Activated T-helper 1 cell treated with anti-CD3 and anti-CD28 coated beads, Interleukin-2, amount 50 U/mL, for 16 hours (primary cell): Measurements from ENCODE around the gene FAR2.

Experiments used
- DNase-seq, 2 donors: peaks; one replicate each; pipeline ENCODE4 v3.0.0-alpha.2; 2020; ENCODE audit warnings: low read depth in 1 of 2, low spot score in 1 of 2

Gene FAR2

GRCh38 chr12:29201296-29201695 is 52.2 kb downstream of the FAR2 start:
- no peak for DNase-seq

DNA sequence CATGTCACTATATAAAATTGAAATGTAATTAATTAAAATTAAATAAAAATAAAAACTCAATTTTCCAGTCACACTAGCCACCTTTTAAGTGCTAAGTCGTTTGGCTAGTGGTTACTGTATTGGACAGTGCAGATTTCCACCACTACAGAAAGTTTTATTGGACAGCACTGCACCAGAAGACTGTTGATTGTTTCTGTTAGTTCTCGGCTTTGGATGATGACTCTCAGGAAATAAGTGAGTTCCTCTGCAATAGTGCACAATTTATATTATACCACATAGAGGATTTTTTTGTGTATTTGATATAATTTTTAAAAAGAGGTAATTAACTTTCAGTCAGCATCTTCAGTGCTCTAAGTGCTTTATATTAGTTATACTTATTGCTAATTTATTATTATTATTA is 52.7 kb downstream of the FAR2 start:
- no peak for DNase-seq

DNA sequence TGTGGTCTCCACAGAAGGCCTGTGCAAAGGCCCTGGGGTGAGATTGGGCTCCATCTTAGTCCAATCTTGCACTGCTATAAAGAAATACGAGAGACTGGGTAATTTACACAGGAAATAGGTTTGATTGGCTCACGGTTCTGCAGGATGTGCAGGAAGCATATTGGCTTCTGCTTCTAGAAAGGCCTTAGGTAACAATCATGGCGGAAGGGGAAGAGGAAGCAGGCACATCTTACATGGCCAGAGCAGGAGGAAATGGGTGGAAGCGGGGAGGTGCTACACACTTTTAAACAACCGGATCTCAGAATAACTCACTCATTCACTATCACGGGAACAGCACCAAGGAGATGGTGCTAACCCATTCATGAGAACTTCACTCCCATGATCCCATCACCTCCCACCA is 55.4 kb downstream of the FAR2 start:
- DNase-seq, result no peak

GRCh38 chr12:29207120-29207519 is 58.0 kb downstream of the FAR2 start:
- no peak for DNase-seq

DNA sequence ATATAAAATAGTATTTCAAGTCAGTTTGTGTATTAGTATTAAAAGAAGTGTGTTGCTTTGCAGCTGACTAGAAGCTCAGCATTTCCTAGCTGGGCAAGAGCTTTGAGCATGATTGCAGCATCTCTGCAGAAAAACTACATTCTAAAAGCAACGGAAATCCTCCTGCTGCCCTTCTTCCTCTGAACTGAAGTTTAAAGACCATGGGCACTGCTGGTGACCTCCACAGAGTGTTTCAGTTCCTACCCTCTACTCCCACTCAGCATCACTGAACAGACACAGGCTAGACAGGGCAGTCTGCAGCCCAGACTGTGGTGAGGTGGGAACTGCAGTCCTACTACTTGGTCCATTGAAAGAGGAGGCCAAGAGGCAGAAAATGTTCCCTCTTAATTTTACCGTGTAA is 59.0 kb downstream of the FAR2 start:
- DNase-seq, result no peak

- DNase-seq, result no peak
Measured at GRCh38 chr12:29208936-29209701, 60.0 kb downstream of the FAR2 start.

GRCh38 chr12:29211696-29212095 is 62.6 kb downstream of the FAR2 start:
- no peak for DNase-seq

DNA sequence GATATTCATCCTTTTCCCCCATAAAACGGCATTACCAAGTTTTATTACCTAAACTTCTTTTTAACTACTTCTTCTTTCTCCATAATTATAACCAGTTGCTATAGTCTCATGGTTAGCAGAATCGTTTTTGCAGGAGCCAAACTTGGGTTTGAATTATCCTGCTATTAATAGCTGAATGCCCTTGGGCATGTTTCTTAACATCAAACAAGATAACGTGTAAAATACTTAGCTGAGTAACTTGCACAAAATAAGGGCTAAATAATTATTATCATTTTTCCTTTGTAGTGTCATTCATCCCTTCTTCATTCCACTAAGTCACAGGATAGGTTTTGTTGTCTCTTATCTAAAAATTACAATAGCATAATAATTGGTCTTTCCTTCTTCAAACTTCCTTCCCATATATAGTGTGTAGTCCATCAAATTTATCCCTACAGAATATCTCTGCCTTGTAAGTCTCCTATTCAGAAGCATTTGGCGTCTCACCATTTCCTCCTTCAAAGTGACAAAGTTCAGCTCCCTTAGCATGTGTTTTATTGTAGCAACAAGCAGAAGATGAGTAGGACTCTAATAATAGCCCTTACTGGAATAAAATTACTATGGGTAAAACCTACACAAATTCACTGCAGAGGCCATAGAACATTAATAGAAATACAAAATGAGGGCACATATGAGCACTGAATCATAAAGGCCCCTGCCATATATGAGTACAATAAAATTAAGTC is 63.8 kb downstream of the FAR2 start:
- no peak for DNase-seq

DNA sequence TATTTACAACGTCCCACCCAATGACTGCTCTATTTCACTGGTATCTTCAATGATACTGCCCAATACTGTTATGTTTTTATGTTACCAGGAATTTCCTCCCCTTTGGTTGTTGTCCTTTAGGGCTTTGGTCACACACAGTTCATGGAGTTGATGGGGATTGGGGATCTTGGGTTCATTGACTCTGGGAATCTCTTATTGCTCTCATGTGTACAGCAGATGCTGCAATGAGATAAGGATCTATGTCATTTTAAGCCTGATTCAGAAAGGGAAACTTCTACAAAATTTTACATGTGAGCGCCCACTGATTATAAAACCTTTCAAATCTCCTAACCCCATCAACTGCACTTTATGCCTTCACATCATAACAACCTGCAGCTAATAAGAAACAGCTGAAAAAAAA is 67.2 kb downstream of the FAR2 start:
- DNase-seq, result no peak

DNA sequence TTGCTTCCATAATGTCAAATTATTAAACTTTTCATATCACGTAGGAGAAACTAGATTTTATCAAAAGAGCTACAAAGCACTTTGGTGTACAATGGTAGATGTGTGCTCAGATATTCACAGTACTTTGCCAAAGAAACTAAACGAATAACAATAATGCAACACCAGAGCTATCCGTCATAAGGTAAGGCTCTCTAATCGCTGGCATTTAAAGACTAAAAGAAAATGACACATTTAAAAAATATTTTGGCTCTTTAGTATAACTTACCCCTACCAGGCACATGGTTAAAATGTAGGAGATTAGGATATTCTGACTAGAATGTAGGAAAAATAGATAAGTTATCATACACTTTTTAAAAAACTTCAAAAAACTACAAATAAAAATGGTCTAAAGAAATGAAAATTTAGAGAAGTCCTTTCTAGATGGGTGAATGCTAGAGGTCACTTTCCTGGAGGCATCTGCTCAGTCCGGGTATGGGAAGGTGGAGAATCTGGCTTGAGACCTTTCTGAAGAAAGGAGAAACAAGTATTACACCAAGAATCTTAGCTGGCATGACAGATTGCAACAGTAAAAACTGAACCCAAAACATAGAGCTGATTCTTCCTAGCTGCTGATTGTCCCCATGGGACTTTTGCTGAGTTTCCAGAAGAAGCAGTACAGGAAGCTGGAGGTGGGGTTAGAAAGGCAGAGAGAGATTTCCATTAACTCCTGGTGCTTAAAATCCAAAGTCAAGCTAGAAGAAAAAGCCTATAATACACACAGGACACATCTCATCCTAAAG is 67.9 kb downstream of the FAR2 start:
- DNase-seq, result no peak

- DNase-seq, result no peak
Measured at GRCh38 chr12:29220632-29221336, 71.7 kb downstream of the FAR2 start.

DNA sequence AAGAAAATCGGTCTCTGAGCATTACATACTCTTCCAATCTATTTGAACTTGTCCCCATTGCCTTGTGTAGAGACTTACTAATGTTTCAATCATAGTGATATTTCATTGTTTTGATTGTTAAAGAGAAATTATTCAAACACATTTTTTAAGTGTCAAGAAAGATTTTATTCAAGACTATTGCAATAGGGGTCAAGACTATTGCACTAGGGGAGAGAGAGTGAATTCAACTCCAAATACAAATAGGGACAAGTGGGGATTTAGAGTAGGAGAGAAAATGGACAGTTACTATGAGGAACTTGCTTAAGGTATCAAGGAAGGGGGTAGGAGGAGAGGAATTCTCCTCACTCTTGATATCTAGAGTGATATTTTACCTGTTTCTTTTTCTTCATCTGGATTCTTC is 73.1 kb downstream of the FAR2 start:
- no peak for DNase-seq

DNA sequence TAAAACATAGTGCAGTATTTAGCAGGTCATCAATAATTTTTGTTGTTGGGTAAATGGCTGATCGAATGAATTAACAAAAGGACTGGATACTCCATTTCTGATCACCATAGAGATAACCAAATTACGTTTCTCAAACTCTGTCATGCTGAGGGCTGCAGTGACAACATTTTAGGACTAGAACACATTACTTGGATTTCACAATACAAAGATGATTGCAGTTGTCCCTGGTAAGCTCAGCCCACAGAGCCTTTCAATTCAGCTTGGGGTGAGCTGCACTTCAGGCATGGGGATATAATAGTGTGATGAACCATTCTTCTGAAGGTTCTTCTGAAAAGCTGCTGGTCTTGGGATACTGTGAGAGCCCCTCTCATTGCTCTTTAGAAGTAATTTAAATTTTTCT is 74.3 kb downstream of the FAR2 start:
- no peak for DNase-seq

DNA sequence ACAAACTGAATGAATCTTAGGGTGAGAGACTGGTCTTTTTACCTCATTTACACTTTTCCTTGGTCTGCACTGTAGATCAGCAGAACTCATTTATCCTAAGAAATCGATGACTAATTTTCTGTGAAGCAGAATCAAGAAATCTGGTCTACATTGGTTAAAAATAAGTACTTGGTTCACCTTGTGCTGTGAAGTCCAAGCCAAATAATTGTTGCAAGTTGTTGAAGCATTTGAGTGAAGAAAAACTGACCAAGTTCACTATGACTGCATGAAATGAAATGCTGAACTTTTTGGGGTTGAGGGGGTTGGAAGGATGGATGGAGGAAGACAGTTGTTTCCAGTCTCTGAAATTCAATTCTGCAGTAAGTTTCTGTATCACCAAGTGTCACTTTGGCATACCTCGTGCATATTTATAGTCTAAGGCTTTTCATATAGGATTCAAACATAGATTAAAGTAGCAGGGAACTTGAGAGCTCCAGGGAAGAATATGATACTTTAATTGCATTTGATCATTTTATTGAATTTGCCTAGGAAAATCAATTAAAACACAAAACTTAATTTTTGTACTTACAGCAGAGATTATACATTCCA is 75.0 kb downstream of the FAR2 start:
- no peak for DNase-seq

DNA sequence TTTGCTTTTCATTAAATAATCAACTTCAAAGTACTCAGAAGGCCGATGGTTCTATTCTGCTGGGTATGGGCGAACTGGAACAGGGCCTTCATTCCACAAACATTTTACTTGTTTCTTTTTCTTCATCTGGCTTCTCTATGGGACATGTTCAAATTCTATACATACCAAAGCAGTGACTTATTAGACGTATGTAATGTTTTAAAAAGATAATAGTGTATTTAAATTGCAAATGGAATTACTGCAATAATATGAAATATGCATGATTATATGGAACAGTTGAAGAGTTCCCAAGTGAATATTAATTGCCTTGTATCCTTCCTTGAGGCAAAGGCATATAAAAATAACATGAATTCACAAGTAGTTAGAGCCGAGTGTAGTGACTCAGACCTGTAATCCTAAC is 75.5 kb downstream of the FAR2 start:
- DNase-seq, result no peak

DNA sequence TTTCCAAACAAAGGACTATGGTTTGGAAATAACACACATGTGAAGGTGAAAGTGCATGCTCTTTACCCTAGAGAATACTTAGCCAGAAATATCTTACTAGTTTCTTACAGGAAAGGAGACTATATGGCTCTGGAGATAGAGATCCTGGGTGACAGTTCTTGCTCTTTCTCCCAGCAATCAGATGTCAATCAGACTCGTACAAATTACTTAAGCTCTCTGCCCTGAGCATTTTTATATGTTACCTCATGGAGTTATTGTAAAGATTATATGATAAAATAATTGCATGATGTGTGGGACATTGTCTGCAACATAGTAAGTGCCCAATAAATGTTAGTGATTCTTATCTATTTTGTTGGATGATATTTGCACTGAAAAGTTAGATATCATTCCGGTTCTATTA is 76.8 kb downstream of the FAR2 start:
- DNase-seq, result no peak

DNA sequence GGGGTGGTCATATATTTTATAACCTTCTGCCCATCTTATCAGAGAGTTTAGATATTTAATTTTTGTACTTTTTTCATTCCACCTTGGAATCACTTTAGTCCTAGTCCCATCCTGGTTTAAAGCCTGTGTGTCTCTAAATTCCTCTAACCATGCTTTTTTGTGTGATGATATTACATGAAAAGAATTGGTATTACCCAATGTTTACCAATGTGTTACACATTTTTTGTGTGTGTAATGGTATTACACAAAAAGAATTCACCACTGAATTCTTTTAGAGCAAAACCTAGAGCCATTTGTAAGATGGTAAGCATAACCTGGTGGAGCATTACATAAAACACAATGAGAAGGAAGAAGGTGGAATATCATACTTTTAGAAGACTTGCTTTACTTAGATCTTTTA is 77.5 kb downstream of the FAR2 start:
- no peak for DNase-seq

DNA sequence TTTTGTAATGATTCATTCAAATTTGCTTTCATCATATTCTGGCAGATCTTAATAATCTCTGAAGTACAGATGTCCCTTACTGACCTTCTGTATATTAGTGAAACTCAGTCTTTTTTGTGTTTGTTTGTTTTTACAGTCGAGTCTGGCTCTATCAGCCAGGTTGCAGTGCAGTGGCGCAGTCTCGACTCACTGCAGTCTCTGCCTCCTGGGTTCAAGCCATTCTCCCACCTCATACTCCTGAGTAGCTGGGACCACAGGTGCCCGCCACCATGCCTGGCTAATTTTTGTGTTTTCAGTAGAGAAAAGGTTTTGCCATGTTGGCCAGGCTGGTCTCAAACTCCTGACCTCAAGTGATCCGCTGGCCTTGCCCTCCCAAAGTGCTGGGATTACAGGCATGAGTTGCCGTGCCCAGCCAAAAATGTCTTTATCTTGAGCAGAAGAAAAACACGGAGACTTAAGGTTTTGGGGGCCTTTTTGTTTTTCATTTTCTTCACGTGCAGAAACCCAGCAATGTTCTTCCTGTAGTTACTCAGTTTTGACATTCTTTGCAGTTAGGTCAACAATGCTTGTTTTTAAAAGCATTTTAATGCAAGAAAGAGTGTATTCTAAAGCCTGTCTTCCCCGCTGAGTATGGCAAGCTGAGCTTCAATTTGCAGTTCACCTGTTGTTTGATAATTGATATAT is 79.5 kb downstream of the FAR2 start:
- no peak for DNase-seq

DNA sequence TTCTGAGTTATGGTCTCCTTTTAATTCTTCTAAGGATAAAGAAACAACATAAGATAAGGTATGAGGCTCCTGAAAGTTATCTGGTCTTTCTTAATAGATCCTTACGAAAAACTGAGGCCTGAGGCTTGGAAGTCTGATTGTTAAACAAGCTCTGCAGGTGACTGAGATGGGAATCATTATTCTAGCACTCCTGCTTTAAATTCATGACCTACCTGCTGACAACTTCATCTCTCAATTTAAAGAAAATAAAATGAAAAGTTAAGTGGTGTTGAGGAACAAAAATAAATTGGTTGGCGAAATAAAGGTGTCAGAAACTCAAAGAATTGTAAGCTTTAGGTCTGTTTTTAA is 80.1 kb downstream of the FAR2 start:
- no peak for DNase-seq

GRCh38 chr12:29229937-29230336 is 80.9 kb downstream of the FAR2 start:
- DNase-seq, result no peak
